Hepatocyte (in vitro differentiated cells): ENCODE results near the gene INO80. TPM values are rescaled to one million over a fixed set of nuclear protein-coding genes. Genes with fewer than 3 reads are reported as not detected.

ENCODE experiments used
- DNase-seq: peaks from one replicate; pipeline ENCODE4 v3.0.0-alpha.2; 2016; ENCODE audit warnings: low spot score
- H2AFZ ChIP-seq: fragments of 200-600 bp; sonication (generic); 2 replicates; pipeline ENCODE4 v1.6.0; 2016; ENCODE audit warnings: antibody characterized with exemption, mild to moderate bottlenecking
- H3K27ac ChIP-seq: fragments of 200-600 bp; sonication (generic); 2 replicates; pipeline ENCODE4 v1.5.1; 2016; ENCODE audit warnings: mild to moderate bottlenecking
- H3K27me3 ChIP-seq: fragments of 200-600 bp; sonication (generic); 2 replicates; pipeline ENCODE4 v1.6.1; 2016
- H3K36me3 ChIP-seq: fragments of 200-600 bp; sonication (generic); replicated peaks from 2 replicates; pipeline ENCODE4 v1.5.1; 2016; ENCODE audit warnings: low read depth; ENCODE audit not compliant: insufficient read depth
- H3K4me1 ChIP-seq: fragments of 200-600 bp; sonication (generic); 2 replicates; pipeline ENCODE4 v1.5.1; 2016; ENCODE audit warnings: mild to moderate bottlenecking, moderate library complexity; ENCODE audit not compliant: insufficient read depth
- H3K4me2 ChIP-seq: fragments of 200-600 bp; sonication (generic); 2 replicates; pipeline ENCODE4 v1.6.0; 2016
- H3K4me3 ChIP-seq: fragments of 200-600 bp; sonication (generic); 2 replicates; pipeline ENCODE4 v1.5.1; 2016; ENCODE audit warnings: mild to moderate bottlenecking
- H3K79me2 ChIP-seq: fragments of 200-600 bp; sonication (generic); 2 replicates; pipeline ENCODE4 v1.6.0; 2017; ENCODE audit warnings: mild to moderate bottlenecking
- H3K9me2 ChIP-seq: fragments of 200-600 bp; sonication (generic); replicated peaks from 2 replicates; pipeline ENCODE4 v1.6.0; 2017; ENCODE audit warnings: mild to moderate bottlenecking; ENCODE audit not compliant: insufficient read depth
- H3K9me3 ChIP-seq: fragments of 200-600 bp; sonication (generic); 2 replicates; pipeline ENCODE4 v1.5.1; 2016; ENCODE audit warnings: low read depth, mild to moderate bottlenecking
- H4K20me1 ChIP-seq: fragments of 200-600 bp; sonication (generic); 2 replicates; pipeline ENCODE4 v1.6.0; 2016; ENCODE audit warnings: mild to moderate bottlenecking; ENCODE audit not compliant: insufficient read depth, poor library complexity, severe bottlenecking
- EZH2 ChIP-seq: fragments of 200-600 bp; sonication (generic); IDR thresholded peaks from 2 replicates; pipeline ENCODE4 v1.6.1; 2016; ENCODE audit warnings: antibody characterized with exemption, mild to moderate bottlenecking, borderline replicate concordance
- EZH2phosphoT487 ChIP-seq: fragments of 200-600 bp; sonication (generic); IDR thresholded peaks from one replicate; pipeline ENCODE4 v1.6.1; 2018; ENCODE audit warnings: antibody characterized with exemption, mild to moderate bottlenecking, low read depth, moderate library complexity; ENCODE audit not compliant: unreplicated experiment, severe bottlenecking
- WGBS: methylation state at CpG from one replicate; pipeline ENCODE4 v1.1.6; 2016; ENCODE audit warnings: low lambda C conversion rate; ENCODE audit errors: missing lambda C conversion rate; 5-methylcytosine and 5-hydroxymethylcytosine counted together
- polyA plus RNA-seq: library from polyadenylated mRNA; unstranded; fragments of >200 nt; fragmentation: Nextera tagmentation; extraction: Ambion mirVana; gene quantifications from 2 replicates; pipeline ENCODE4 v1.2.1, GENCODE V29; 2016
- total RNA-seq: library from RNA; depleted of rRNA; stranded (reverse); fragments of >200 nt; gene quantifications from 2 replicates; pipeline ENCODE4 v1.2.3, GENCODE V29; 2014
- TF ChIP-seq, protein P1 (sequence below): fragments of 200-600 bp; sonication (generic); IDR thresholded peaks from 2 replicates; pipeline ENCODE4 v1.5.1; 2016; ENCODE audit warnings: antibody characterized with exemption, mild to moderate bottlenecking; ENCODE audit not compliant: poor library complexity

INO80 gene
- total and polyA plus RNA-seq, 2 experiments from 2014 or later: 4.5 to 15.5 TPM

DNA sequence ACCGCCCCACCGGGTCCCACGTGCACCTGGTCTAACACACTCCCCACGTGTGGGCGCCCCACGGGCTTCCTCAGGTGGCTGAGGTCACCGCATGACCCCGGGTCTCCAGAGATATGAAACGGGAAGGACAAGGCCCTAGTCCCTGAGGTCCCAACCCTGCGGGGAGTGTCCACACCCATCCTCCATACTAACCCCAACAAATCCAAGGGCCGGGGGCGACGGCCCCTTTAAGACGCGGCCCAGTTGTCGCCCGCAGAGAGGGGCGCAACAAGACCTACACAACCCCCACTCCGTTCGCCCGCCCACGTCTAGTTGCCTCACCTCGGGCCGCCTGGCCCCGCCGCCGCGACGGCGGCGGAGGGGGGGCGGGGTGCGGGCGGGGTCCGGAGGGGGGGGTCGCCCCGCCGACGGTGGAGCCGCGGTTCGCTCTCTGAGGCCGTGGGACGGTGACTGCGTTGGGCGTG is 396 bp downstream of the INO80 start:
- Histone ChIP-seq H3K27me3 (no peaks in the 10 kb centered on the region), H3K4me2 (peak overlapping the region; percentile 88), H3K79me2 (peaks cover 56% of the 10 kb centered on the region), H3K4me3 (peak overlapping the region; percentile 62), H3K9me3 (no peaks in the 10 kb centered on the region), H3K27ac (peak overlapping the region; percentile 98), H3K4me1 (peaks cover 11% of the 10 kb centered on the region), H3K9me2 (no peaks in the 10 kb centered on the region), H2AFZ (peak overlapping the region; percentile 53), H4K20me1 (peaks cover 4% of the 10 kb centered on the region), H3K36me3 (no peaks in the 10 kb centered on the region)
- TF ChIP-seq, protein P1, sequence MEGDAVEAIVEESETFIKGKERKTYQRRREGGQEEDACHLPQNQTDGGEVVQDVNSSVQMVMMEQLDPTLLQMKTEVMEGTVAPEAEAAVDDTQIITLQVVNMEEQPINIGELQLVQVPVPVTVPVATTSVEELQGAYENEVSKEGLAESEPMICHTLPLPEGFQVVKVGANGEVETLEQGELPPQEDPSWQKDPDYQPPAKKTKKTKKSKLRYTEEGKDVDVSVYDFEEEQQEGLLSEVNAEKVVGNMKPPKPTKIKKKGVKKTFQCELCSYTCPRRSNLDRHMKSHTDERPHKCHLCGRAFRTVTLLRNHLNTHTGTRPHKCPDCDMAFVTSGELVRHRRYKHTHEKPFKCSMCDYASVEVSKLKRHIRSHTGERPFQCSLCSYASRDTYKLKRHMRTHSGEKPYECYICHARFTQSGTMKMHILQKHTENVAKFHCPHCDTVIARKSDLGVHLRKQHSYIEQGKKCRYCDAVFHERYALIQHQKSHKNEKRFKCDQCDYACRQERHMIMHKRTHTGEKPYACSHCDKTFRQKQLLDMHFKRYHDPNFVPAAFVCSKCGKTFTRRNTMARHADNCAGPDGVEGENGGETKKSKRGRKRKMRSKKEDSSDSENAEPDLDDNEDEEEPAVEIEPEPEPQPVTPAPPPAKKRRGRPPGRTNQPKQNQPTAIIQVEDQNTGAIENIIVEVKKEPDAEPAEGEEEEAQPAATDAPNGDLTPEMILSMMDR: no peak
- TF ChIP-seq EZH2 (no peak), EZH2phosphoT487 (no peak)
- 3% methylated on average over 22 of the region's 46 CpGs for WGBS
- DNase-seq: peak; percentile 86

DNA sequence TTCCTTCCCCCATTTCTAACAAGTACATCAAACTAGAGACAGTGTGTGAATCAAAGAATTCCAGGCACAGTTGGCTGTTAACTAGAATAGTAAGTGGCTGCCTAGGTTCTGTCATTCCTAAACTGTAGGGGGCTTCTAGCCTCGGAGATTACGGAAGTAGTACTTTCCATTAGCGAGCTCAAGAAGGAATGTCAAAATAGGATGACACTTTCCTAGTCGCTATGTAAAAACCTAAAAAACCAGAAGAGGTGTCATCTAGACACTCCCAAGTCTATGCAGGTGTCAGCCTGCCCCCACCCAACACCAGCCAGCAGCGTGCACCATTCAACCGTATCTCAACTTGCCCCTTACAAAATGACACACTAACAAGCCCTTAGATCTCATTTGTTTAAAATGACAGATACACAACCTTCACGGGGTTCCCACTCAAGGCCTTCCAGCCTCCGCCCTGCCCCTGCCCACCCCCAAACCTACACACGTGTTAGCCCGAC is 874 bp downstream of the INO80 start:
- Histone ChIP-seq H3K9me2 (no peaks in the 10 kb centered on the region), H3K36me3 (no peaks in the 10 kb centered on the region), H3K9me3 (no peaks in the 10 kb centered on the region), H3K4me1 (peaks cover 11% of the 10 kb centered on the region), H3K27ac (peak overlapping the region; percentile 98), H3K79me2 (peaks cover 61% of the 10 kb centered on the region), H2AFZ (peak overlapping the region; percentile 53), H3K4me3 (peak overlapping the region; percentile 62), H3K4me2 (peak overlapping the region; percentile 88), H4K20me1 (peaks cover 6% of the 10 kb centered on the region), H3K27me3 (no peaks in the 10 kb centered on the region)
- peak; percentile 31 for DNase-seq
- WGBS: 3% methylated on average over 8 of the region's 10 CpGs
- TF ChIP-seq EZH2phosphoT487: no peak
- TF ChIP-seq EZH2: no peak
- TF ChIP-seq, protein P1: peak; percentile 24

DNA sequence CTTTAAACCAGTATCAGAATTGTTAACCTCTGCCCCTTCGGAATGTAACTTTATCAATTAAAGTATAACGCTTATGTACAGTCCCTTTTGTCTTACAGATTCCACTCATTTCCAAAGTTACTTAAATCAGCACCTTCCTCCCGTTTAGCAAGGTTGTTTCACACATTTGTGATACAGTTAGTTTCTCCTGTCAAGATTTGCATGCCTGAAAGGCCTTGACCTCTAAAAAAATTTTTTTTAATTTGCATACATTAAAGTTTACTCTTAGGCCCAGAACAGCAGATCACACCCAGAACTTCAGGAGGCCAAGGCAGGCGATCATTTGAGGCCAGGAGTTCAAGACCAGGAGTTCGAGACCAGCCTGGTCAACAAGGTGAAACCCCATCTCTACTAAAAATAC is 9.1 kb downstream of the INO80 start:
- H3K79me2 ChIP-seq: peaks cover 100% of the 10 kb centered on the region
- no peak overlapping the region for H2AFZ ChIP-seq
- H4K20me1 ChIP-seq: peaks cover 53% of the 10 kb centered on the region
- H3K4me2 ChIP-seq: no peak overlapping the region
- TF ChIP-seq, protein P1: no peak
- no peak for TF ChIP-seq EZH2phosphoT487
- TF ChIP-seq EZH2: no peak
- H3K4me3 ChIP-seq: no peak overlapping the region
- DNase-seq: no peak
- H3K36me3 ChIP-seq: no peaks in the 10 kb centered on the region
- H3K9me2 ChIP-seq: no peaks in the 10 kb centered on the region
- H3K27ac ChIP-seq: no peak overlapping the region
- H3K9me3 ChIP-seq: no peaks in the 10 kb centered on the region
- no peaks in the 10 kb centered on the region for H3K27me3 ChIP-seq
- no peaks in the 10 kb centered on the region for H3K4me1 ChIP-seq
- WGBS: 87% methylated on average over 5 of the region's 5 CpGs
